Lower leg skin (tissue), 3 donors: ENCODE measurements around the gene CIB4.

Experiments used
- POLR2A ChIP-seq, 2 donors: fragments of 450-650 bp; IDR thresholded peaks; one replicate each; pipeline ENCODE4 v1.6.1; 2016 to 2017; ENCODE audit warnings: antibody characterized with exemption in 2 of 2, mild to moderate bottlenecking in 1 of 2, moderate library complexity in 1 of 2
- TF ChIP-seq, protein P1 (sequence below), 3 donors: fragments of 450-650 bp; IDR thresholded peaks; one replicate each; pipeline ENCODE4 v1.5.1; 2016; ENCODE audit warnings: antibody characterized with exemption in 3 of 3, mild to moderate bottlenecking in 3 of 3, moderate library complexity in 2 of 3

DNA sequence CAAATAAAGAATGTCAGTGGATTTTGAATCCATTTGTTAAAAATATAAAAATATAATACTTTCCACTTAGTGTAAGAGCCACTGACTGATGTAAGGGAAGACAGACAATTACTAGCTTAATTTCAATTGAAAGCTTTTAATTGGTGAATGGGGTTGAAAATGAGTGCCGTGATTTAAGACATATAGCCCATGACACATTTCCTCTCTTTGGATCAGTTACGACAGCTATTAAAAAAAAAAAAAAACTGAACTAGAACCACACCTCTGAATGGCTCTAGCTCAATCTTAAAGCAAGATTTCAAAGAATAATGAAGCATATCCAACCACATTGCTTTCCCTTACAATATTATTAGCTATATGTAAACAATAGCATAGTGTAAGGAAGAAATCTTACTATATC lies 44.0 kb downstream of the CIB4 start:
- TF ChIP-seq, protein P1, sequence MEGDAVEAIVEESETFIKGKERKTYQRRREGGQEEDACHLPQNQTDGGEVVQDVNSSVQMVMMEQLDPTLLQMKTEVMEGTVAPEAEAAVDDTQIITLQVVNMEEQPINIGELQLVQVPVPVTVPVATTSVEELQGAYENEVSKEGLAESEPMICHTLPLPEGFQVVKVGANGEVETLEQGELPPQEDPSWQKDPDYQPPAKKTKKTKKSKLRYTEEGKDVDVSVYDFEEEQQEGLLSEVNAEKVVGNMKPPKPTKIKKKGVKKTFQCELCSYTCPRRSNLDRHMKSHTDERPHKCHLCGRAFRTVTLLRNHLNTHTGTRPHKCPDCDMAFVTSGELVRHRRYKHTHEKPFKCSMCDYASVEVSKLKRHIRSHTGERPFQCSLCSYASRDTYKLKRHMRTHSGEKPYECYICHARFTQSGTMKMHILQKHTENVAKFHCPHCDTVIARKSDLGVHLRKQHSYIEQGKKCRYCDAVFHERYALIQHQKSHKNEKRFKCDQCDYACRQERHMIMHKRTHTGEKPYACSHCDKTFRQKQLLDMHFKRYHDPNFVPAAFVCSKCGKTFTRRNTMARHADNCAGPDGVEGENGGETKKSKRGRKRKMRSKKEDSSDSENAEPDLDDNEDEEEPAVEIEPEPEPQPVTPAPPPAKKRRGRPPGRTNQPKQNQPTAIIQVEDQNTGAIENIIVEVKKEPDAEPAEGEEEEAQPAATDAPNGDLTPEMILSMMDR (IDR thresholded peaks at IDR 0.05) = no peak
- no peak for TF ChIP-seq POLR2A (IDR thresholded peaks at IDR 0.05)
